Amygdala (tissue), 56 donors: Measurements from ENCODE around the gene ERBB4.
A peak's percentile ranks its signal among the peaks of the same experiment; 100 is the strongest.

Experiments
- DNase-seq, 56 donors: peaks; one replicate each; lab custom pipeline; 2025; lab: John Stamatoyannopoulos, UW

Gene ERBB4

DNA sequence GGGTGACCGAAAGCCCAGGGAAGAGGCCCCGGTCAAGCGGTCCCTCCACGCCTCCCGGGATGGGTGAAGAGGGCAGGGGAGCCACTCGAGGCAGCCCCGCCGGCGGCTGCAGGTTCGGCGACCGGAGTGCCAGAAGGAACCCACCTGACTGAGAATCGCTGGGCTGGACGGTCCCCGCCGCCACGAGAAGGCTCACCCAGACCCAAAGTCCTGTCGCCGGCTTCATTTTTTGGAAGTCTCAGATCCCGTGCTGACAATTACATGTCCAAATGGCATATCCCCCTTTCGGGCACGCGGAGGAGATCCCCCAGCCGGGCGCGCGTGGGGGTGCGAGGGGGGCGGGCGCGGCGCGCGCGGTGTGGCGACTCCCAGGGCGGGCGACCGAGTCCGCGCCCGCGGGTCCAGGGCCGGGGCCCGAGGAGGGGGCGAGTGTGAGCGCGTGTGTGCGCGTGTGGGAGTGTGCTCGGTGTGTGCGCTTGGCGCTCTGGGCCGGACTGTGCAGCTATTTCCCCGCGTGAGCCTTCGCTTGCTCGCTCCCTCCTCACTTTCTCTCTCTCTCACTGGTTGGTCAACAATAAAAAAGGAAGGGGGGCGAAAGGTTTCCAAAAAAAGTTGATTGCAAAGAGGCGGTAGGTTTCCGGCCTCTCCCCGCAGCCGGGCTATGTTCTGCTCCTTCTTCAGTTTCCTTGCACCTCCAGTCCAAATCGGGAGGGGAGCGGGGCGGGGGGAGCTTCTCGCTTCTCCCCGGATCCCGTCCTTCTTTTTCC lies at the start of gene ERBB4:
Gene ERBB4 (minus strand): TSS at position 498 of the 767 bp plus-strand sequence. CDS start 272 bp downstream, at position 226.
- peak in 23 of 56 donors; percentile 13 to 64 (median 49) for DNase-seq

DNA sequence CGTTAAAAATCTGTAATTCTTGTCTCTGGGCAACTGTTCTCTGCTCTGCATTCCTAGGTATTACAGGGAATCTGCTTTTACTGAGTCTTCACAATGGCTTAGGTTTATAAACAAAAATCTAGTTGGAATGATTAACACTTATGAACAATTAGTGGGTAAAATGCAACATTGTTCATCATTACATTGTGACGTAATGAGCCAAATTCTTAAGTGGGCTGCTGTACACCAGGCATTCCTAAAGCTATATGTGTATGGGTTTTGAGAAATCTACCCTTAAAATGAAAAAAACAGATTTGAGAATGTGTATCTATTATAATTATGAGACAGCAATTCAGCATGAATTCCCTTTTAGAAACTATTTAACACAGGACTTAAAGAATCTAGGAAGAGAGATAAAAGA lies 41.5 kb upstream of the ERBB4 start:
- DNase-seq: no peak

DNA sequence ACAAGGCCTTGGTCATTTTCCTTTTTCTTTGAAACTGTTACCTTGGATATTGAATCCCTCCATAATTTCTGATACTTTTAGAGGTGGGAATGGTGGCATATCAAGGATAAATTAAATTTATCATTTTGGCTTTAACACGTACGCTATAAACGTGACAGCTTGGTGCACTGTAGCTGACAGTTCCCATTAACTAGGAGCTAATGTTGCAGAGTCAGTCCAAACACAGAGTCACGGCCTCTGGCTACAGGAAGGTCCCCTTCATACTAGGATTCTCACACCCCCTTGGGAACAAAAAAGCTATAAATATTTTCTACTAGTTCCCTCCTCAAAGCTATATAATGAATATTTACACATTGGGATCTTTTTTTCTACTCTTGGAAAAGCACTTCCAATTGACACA lies 17.7 kb upstream of the ERBB4 start:
- DNase-seq: no peak

DNA sequence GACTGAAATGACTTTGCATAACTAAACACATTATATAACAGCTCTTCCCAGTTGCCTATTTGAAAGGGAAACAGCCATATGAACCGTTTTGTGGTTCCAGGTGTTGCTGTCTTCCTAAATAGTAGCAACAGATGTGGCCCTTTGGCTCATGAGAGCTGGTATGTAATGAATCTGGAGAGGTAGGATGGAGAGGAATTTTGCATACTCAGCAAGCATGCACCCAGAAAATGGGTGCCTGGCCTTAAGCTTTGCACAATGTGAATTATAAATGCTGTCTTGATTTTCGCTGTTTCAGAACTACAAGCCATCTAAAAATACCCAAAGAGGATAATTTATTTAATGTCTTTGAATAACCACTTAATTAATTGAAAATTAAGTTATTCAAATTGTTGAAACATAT lies 15.6 kb upstream of the ERBB4 start:
- no peak for DNase-seq

DNA sequence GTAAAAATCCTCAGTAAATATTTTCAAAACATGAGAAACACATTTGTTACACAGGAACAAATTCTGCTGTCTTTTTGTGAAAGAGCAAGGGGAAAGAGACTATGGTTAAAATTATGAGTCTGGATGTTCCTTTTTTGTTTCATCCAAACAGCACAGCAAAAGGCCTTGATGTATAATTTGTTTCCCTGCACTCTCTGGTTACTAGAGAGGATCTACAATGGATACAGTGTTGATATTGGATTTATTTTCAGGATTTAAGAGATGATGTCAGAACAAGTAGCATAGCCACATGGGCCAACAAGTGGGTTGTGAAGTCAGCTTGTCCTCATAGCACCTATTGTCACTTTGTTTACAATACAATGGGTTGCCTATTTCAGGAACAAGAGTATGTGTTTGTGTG lies 11.3 kb upstream of the ERBB4 start:
- DNase-seq: no peak

DNA sequence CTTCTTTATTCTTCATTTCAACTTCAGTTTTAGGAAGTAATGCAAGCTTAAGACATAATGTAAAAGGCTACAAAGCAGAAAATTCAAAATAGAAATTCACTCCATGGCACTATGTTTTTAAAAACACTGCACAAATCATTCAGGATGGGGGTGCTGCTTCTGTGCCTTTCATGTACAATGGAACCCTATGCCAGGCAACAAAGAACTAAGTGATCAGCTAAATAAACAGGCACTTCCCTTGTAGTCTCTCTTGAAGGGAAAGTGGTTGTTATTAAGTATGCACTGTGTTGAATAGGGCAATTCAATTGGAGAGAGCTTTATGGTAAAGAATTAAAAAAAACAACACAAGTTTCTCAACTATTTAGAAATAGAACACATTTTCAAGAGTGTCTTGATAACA lies 10.9 kb upstream of the ERBB4 start:
- peak in 3 of 56 donors; percentile 1 to 44 (median 29) for DNase-seq

DNA sequence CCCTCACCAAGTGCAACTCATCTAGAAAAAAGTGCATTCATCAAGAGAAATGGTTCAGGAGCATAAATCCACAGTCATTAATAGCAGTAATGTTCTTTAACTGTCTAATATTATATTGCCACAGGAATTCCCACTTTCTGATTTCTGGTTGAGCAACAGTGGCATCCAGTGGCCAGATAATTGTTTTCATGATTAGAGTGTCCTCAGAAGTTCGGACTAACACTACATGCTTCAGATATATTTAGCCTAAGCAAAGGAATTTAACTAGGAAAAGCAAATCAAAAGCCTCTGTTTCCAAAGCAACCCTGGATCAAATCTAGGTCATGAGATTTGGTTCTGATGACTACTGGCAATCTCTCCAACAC lies 9.8 kb upstream of the ERBB4 start:
- DNase-seq: peak in 7 of 56 donors; percentile 8 to 57 (median 22)

DNA sequence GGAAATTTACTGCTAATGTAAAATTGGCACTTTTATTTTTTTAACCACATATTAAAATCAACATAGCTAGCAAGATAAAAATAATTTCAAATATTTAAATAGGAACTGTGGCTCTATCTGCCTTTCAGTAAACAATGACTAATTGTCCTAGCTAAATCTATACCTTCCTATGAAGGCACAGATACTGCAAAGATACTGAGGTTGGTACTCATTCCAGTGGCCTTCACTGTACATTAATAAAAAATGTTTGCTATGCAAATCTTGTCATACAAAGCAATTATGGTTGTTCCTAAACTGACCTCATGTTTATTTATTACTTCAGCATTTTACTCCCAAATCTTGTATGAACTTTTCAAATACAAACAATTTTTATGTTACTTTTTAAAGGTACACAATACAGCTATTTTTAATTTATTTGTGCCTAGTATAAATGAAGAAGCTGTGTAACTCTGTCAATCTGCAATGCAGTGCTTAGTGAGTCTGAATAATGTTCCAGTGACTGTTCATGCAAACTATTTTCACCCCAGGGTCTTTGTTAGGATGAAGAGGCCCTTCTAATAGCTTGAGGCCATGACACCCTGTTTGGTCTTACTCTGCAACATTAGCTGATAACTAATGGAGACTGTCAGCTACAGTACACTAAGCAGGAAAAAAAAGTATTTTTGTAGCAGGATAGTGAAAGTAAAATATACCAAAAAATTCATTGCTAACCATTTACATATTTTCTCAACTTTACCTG lies 9.3 kb upstream of the ERBB4 start:
- no peak for DNase-seq

DNA sequence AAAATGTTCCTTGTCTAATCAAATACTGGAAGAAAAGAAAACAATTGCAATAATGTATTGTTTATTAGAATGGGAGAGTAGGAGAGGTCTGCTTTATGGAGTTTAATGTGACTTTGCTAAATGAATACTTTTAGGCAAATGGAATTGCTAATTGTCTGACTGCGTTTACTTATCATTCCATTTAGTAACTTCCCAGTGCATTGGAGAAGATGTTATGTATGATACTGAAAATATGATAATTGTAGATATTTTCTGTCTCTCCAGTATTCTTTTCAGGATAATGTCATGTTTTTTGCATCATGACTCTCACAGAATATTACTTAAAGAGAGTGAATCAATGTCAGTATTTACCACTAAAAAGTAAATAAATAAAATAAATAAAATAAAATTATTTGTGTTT lies 8.1 kb upstream of the ERBB4 start:
- no peak for DNase-seq

DNA sequence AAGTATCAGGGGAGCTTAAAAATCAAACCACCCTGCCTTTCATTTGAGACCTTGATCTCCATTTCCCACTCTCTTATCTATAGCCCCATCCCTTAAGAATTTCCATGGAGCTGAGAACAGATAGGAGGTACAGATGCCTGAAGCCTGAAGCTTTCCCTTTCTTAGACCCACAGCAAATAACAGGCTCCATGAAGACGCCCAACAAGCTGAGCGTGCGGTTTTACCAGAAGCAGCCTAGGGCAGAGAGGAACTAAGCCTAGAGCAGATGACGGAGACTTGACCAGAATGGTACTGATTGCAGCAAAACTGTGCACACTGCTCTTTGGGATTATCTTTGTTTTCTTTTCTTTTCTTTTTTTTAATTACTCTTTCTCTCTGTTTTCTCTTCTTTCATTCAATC lies 1.7 kb upstream of the ERBB4 start:
- no peak for DNase-seq

DNA sequence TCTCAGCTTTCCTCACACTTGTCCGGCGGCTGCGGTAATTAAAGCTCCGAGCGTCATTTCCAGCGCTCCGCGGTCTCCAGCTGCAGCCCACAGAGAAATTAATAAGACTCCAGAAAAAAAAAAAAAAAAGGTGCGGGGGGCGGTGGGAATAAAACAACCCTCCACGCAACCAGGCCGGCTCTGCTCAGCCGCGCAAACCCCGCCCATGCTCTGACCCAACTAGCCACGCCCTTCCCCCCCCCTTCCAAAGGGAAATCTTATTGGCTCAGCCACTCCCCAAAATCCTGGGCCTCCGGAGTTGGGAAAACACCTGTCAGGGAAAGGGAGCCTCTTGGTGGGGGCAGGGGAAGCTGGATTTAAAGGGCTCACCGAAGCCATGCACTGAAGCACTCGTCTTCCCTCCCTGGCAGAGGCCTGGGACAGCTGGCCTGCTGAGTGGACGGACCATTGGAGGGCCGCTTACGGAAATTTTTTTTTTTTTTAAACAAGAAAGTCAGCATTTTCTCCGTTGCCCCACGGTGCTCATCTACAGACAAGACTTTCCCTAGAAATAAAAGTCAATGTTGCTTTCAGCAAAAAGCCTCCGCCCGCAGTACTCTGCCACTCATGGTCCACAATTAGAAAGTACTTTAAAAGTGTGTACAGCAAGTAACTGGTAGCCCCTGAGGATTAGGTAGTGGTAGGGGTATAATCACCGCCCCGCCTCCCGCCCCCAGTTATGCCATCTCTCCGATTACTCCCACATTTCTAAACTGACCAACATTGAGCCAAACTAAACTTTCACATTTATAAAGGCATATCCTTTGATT lies 674 bp upstream of the ERBB4 start:
- peak in 53 of 56 donors; percentile 13 to 77 (median 58) for DNase-seq

DNA sequence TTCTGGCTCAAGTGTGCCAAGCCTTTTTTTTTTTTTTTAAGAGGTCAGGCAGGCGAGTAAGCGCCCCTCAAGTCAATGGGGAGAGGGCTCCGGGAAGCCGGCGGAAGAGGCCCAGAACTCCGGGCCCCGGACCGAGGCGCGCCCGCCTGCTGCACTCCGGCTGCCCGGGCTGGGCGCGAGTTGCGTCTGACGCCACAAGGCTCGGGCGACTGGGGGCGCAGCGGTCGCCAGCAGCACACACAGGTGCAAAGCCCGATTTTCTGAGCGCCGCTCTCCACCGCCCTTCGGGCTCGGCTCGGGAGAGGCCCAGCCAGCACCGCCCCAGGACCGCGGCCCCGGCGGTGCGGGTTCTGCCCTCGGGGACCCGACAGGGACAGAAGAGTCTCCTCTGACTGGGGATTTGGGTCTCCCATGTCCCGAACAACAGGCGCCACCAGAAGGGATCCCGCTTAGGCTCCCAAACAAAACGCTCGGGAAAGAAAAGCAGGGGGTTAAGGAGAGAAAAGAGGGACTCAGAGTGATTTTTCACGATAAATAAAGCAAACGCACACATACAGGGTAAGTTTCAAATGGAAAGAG lies 787 bp downstream of the ERBB4 start:
- peak in 29 of 56 donors; percentile 17 to 69 (median 47) for DNase-seq

DNA sequence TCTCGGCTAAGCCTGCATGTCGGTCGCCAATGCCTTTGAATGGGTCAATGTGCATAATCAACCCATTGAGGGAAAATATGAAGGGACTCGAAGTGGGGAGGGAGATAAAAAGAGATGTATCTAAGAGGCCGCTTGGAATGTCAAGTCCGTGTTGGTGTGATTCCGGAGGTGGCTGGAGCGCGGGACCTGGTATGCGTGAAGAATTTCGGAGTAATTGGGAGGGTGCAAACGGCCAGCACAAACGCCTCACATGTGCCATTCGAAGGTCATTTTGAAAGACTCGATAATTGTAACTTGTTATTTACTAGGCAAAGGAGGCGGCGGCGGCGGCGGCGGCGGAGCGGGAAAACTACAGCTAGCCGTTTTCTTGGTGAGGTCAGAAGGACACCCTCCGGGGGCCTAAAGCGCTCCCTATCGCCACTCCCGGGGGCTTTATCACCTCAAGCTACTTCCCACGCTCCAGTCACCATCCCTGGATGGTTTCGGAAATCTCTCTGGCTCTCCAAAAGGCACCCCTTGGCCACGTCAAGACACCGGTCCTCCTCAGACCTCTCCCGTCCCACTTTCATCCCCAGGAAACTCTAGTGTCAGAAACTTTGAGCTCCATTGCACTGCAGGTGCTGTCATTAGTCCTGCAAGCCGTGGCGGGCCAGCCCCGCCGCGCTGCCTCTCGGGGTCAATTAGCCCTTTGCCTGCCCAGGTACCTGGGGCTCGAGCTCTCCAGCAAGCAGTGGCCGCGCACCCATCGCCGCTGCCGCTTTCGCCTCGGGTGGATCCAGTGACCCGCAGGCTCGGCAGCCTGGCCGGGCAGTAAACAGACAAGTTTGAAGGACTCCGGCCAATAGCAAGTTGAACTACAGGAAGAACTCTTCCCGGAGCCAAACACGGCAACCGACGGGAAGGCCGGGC lies 1.5 kb downstream of the ERBB4 start:
- DNase-seq: peak in 33 of 56 donors; percentile 13 to 69 (median 45)

DNA sequence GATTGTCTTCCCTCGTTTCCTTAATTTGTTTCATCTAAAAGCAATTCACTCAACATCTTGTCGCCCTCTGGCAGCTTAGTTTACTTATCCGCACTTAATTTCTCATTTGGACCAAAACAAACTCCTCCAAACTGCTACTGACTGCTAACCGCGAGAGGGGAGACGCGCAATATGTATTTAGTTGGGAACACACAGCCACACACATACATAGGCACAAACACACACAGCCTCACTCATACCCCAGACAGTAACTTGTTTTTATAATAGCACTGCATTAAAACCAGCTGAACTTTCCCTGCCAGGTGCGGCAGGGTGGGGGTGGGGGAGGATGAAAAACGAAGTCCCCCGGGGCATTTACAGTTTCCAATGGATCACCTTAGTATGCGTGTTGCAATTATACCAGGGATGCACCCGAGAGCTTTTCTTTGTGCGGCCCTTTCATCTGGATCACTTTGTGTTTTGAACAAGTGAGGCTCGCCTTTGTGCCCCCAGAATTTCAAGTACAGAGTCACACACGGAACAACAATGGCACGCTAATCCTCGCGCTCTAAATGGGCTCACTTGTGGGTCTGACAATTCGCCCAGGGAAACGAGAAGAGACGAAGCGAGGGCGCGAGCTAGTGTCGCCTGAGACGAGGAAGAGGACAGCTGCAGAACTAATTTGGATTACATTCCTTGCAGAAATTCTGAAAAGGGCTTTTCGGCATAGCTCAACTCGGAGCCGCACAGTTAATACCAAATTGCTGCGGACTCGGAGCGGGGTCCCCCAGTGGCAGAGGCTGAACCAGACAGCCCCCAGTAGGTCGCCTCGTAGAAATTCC lies 2.4 kb downstream of the ERBB4 start:
- peak in 39 of 56 donors; percentile 5 to 75 (median 52) for DNase-seq

DNA sequence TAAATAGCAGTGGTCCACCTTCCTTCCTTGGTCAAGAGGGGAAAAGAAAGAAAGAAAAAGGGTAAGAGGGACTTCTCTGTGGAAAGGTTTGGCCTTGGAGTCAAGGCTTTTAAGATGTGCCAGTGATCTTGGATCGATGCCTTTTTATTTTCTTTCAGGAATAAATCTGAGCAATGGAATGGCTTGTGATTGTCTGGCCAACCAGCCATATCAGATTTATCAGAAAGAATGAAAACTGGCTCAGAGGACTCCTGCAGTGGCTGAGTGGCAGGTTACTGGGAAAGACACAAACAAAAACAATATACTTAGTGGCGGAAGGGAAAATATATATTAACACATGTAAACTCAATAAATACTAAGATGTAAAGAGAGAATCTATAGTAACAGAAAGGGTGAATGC lies 4.3 kb downstream of the ERBB4 start:
- DNase-seq: no peak

DNA sequence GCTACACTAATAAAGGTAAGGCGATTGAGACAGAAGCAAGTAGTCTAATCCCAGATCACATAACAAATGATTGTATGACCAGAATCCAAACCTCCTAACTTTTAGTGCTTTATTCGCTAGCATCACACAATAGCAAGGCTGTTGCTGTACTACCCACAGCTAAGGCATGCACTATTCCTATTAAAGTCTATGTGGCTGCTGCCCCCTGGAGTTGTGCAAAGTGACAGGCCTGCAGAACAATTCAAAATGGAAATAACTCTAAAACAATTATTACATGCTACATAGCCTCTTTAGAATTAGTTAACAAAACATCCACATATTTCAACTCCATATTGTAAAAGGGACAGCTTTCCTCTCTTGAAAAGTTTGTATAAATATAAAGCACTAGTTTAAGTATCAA lies 6.0 kb downstream of the ERBB4 start:
- DNase-seq: peak in 1 of 56 donors; percentile 1

DNA sequence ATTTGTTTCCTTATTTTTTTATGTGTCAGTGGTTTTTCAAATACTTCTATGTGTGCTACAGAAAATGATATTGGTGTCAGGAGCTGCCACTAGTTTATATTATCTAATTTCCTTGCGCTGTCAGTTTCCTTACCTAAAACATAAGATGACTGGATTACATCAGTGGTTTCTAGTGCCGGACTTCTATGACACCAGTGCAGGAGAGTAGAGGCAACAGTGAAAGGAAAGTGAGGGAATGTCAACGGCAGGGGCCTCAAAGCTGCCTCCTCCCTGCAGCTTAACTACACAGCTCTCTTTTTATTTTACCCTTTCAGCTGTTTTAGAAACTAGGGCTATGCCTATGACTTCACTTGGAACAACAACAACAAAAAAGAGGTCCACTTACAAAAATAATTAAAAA lies 6.5 kb downstream of the ERBB4 start:
- no peak for DNase-seq

DNA sequence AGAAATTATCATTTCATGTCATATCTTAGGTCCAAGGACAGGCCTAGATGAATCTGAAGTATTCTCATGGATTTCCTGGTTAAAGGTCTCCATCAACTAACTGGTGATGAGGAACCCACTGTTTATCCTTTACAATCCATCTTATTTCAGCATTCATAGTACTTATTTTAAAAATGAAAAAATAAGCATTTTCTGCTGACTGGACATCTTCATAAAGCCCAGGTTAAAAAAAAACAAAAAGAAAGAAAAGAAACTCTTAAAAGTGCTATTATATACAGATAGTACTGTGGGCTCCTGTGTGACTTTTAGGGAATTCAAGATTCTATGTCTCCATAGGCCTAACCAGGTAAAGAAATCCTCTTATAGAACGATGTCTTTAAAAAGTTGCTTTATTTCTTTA lies 7.1 kb downstream of the ERBB4 start:
- DNase-seq: no peak

DNA sequence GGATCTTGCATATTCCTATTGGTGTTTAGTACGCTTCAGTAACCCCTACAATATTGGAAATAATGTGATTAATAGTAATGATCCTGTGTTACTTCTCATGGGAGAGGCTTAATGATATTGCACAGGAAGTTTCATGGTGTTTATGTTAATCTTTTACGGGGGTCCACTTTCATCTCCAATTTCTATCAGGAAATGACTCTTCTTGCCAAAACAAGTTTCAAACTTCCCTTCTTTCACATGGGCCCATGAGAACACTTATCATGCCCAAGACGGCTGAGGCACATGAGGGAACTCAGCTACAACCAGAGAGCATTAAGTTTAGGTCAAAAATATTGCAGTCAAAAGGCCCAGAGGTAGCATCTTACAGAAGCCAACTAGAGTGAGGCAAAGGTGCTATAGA lies 7.6 kb downstream of the ERBB4 start:
- no peak for DNase-seq
